Tibial nerve (tissue), 4 donors: ENCODE measurements around the gene DCAF4. TPM values are rescaled to one million over a fixed set of nuclear protein-coding genes. Genes with fewer than 3 reads are reported as not detected.

Experiments
- DNase-seq, 2 donors: peaks; one replicate each; pipeline ENCODE4 v3.0.0-alpha.2; 2019; ENCODE audit warnings: low spot score in 2 of 2
- H3K27ac ChIP-seq, 4 donors: fragments of 200-600 bp; sonication (generic) in 3 of 4; one replicate each; pipeline ENCODE4 v1.5.1; 2017 to 2019; ENCODE audit warnings: mild to moderate bottlenecking in 1 of 4
- H3K27me3 ChIP-seq, 2 donors: fragments of 200-600 bp; sonication (generic) in 1 of 2; one replicate each; pipeline versions ENCODE4 v1.5.1 to v1.6.0; 2017 to 2019
- H3K36me3 ChIP-seq, 3 donors: fragments of 200-600 bp; sonication (generic); one replicate each; pipeline ENCODE4 v1.5.1; 2018 to 2019
- H3K4me1 ChIP-seq, 4 donors: fragments of 200-600 bp; sonication (generic) in 3 of 4; one replicate each; pipeline ENCODE4 v1.5.1; 2017 to 2019
- H3K4me3 ChIP-seq, 4 donors: fragments of 200-600 bp; sonication (generic) in 3 of 4; one replicate each; pipeline ENCODE4 v1.5.1; 2017 to 2019; ENCODE audit warnings: mild to moderate bottlenecking in 1 of 4, moderate library complexity in 1 of 4
- H3K9me3 ChIP-seq, 4 donors: fragments of 200-600 bp; sonication (generic) in 3 of 4; one replicate each; pipeline ENCODE4 v1.5.1; 2017 to 2019
- CTCF ChIP-seq, 5 experiments: fragments of 200-600 bp in 3 of 5; fragments of 450-650 bp in 2 of 5; sonication (generic) in 3 of 5; IDR thresholded peaks; one replicate each; pipeline ENCODE4 v1.5.1; 2016 to 2019; ENCODE audit warnings: antibody characterized with exemption in 5 of 5, mild to moderate bottlenecking in 3 of 5, moderate library complexity in 2 of 5
- EP300 ChIP-seq, 2 donors: sonication (generic); formaldehyde crosslinking; IDR thresholded peaks; one replicate each; pipeline ENCODE4 v1.6.1; 2017; ENCODE audit warnings: antibody characterized with exemption in 2 of 2, mild to moderate bottlenecking in 1 of 2
- POLR2A ChIP-seq, 2 donors: fragments of 450-650 bp; IDR thresholded peaks; one replicate each; pipeline ENCODE4 v1.6.1; 2017; ENCODE audit warnings: antibody characterized with exemption in 2 of 2, mild to moderate bottlenecking in 2 of 2, moderate library complexity in 2 of 2
- WGBS, 2 donors: methylation state at CpG; one replicate each; pipeline ENCODE4 v1.1.5; 2018; 5-methylcytosine and 5-hydroxymethylcytosine counted together
- total RNA-seq, 4 donors: library from RNA; depleted of rRNA; stranded (reverse); fragments of >200 nt; gene quantifications; one replicate each; pipeline ENCODE4 v1.1.0, GENCODE V29; 2016

Gene DCAF4
- total RNA-seq, 4 donors from 2014 or later = 6.6 to 84.1 (median 20.2) TPM

- no peak for TF ChIP-seq CTCF (IDR thresholded peaks at IDR 0.05)
- peak in 1 of 2 donors; percentile 65 for TF ChIP-seq POLR2A (IDR thresholded peaks at IDR 0.05)
- TF ChIP-seq EP300 (IDR thresholded peaks at IDR 0.05) = peak in 1 of 2 donors; percentile 65
- Histone ChIP-seq H3K36me3 (no peaks in the 10 kb centered on the region), H3K9me3 (no peaks in the 10 kb centered on the region), H3K4me3 (peak within 1 kb of the TSS; percentile 54 to 75 (median 60)), H3K27me3 (peaks cover 0 to 59% of the 10 kb centered on the region in 2 donors), H3K27ac (peak within 1 kb of the TSS in 1 of 4 donors; percentile 32), H3K4me1 (peaks cover 0 to 30% (median 11%) of the 10 kb centered on the region in 4 donors)
- peak; percentile 95 to 97 for DNase-seq
- WGBS, 2 donors = 0 to 1% methylated on average over 42 to 54 of the region's 54 CpGs
Measured at GRCh38 chr14:72893636-72894322, 32.5 kb upstream of the DCAF4 start, which contains the start of gene DPF3. TSS of gene DPF3 (minus strand) at chr14:72894101. CDS start at chr14:72894088, 13 bp downstream.

- peak overlapping the region in 1 of 4 donors; percentile 30 for H3K27ac ChIP-seq
- no peak for DNase-seq
- WGBS, 2 donors = 1% methylated on average over 11 of the region's 11 CpGs
- peak overlapping the region; percentile 54 to 75 (median 60) for H3K4me3 ChIP-seq
- TF ChIP-seq POLR2A (IDR thresholded peaks at IDR 0.05) (no peak), CTCF (IDR thresholded peaks at IDR 0.05) (no peak)
- peaks cover 0 to 54% of the 10 kb centered on the region in 2 donors for H3K27me3 ChIP-seq
- H3K36me3 ChIP-seq = no peaks in the 10 kb centered on the region
- peaks cover 0 to 30% (median 11%) of the 10 kb centered on the region in 4 donors for H3K4me1 ChIP-seq
- H3K9me3 ChIP-seq = no peaks in the 10 kb centered on the region
Measured at GRCh38 chr14:72894323-72894622, 32.0 kb upstream of the DCAF4 start.

GRCh38 chr14:72894623-72895378 is 31.5 kb upstream of the DCAF4 start:
- no peak for DNase-seq
- Histone ChIP-seq H3K9me3 (no peaks in the 10 kb centered on the region), H3K27ac (peak overlapping the region in 1 of 4 donors; percentile 30), H3K4me1 (peaks cover 0 to 30% (median 11%) of the 10 kb centered on the region in 4 donors), H3K27me3 (peaks cover 0 to 50% of the 10 kb centered on the region in 2 donors), H3K36me3 (no peaks in the 10 kb centered on the region), H3K4me3 (peak overlapping the region; percentile 54 to 75 (median 60))
- no peak for TF ChIP-seq EP300 (IDR thresholded peaks at IDR 0.05)
- TF ChIP-seq CTCF (IDR thresholded peaks at IDR 0.05) = no peak
- TF ChIP-seq POLR2A (IDR thresholded peaks at IDR 0.05) = no peak
- 6 to 7% methylated on average over 25 of the region's 25 CpGs for WGBS, 2 donors

- Histone ChIP-seq H3K9me3 (no peaks in the 10 kb centered on the region), H3K27me3 (peaks cover 0 to 24% of the 10 kb centered on the region in 2 donors), H3K4me1 (peaks cover 0 to 10% (median 0%) of the 10 kb centered on the region in 4 donors), H3K27ac (no peak overlapping the region), H3K36me3 (no peaks in the 10 kb centered on the region), H3K4me3 (no peak overlapping the region)
- whole genome bisulfite sequencing, 2 donors = 60 to 64% methylated on average over 3 of the region's 3 CpGs
- DNase-seq = no peak
- TF ChIP-seq EP300 (IDR thresholded peaks at IDR 0.05) (no peak), POLR2A (IDR thresholded peaks at IDR 0.05) (no peak), CTCF (IDR thresholded peaks at IDR 0.05) (no peak)
Measured at GRCh38 chr14:72898448-72898847, 27.8 kb upstream of the DCAF4 start.

- Histone ChIP-seq H3K4me3 (no peak overlapping the region), H3K36me3 (no peaks in the 10 kb centered on the region), H3K27ac (no peak overlapping the region), H3K4me1 (peaks cover 0 to 3% (median 0%) of the 10 kb centered on the region in 4 donors), H3K27me3 (peaks cover 0 to 14% of the 10 kb centered on the region in 2 donors), H3K9me3 (no peaks in the 10 kb centered on the region)
- no peak for DNase-seq
- 89 to 90% methylated on average over 3 of the region's 3 CpGs for WGBS, 2 donors
- TF ChIP-seq EP300 (IDR thresholded peaks at IDR 0.05) (no peak), POLR2A (IDR thresholded peaks at IDR 0.05) (no peak), CTCF (IDR thresholded peaks at IDR 0.05) (no peak)
Measured at GRCh38 chr14:72901361-72901760, 24.9 kb upstream of the DCAF4 start.
